Head of caudate nucleus (tissue), 42 donors: ENCODE measurements around the gene FAM98C.
"Not testable (repeated sequence)": the region's sequence is repeated elsewhere in the genome, so short reads cannot be mapped to it uniquely, and the experiment has no call there.

Source experiments
- DNase-seq, 42 donors: peaks; one replicate each; pipeline versions ENCODE4 v3.0.0 to v3.0.0-alpha.2; 2020 to 2021; ENCODE audit warnings: mixed read lengths in 7 of 42
- intact Hi-C: fragments of 100-400 bp; cut with DNase I; formaldehyde crosslinking; loops from one replicate; pipeline ENCODE4 v1.15.0; 2022

FAM98C gene

GRCh38 chr19:38391911-38392464 lies 10.9 kb upstream of the FAM98C start:
- no peak for DNase-seq
- intact Hi-C loops = no loop called here

GRCh38 chr19:38392707-38393308 lies 10.1 kb upstream of the FAM98C start:
- intact Hi-C loops = no loop called here

GRCh38 chr19:38394488-38394887 lies 8.4 kb upstream of the FAM98C start:
- DNase-seq = no peak
- intact Hi-C loops = no loop called here

More at GRCh38 chr19:38392707-38393308, 10.1 kb upstream of the FAM98C start:
- no peak for DNase-seq

- DNase-seq = no peak
- intact Hi-C loops = no loop called here
Observed at GRCh38 chr19:38395381-38396114, 7.3 kb upstream of the FAM98C start.

GRCh38 chr19:38399081-38399480 lies 3.8 kb upstream of the FAM98C start:
- intact Hi-C loops = no loop called here
- no peak for DNase-seq

- DNase-seq = no peak
- intact Hi-C loops = no loop called here
Observed at GRCh38 chr19:38399537-38399936, 3.4 kb upstream of the FAM98C start.

- intact Hi-C loops = loop anchor here (5.0 kb wide), 1 partner anchor 217 kb away; the partner anchor contains the start of genes EIF3K and MAP4K1
- no peak for DNase-seq
Observed at GRCh38 chr19:38400361-38400760, 2.5 kb upstream of the FAM98C start.

- DNase-seq = no peak
- intact Hi-C loops = loop anchor here (5.0 kb wide), 1 partner anchor 216 kb away; the partner anchor contains the start of genes EIF3K and MAP4K1
Observed at GRCh38 chr19:38401148-38401547, 1.7 kb upstream of the FAM98C start.

- intact Hi-C loops = loop anchor here (5.0 kb wide), 1 partner anchor 215 kb away; the partner anchor contains the start of genes EIF3K and MAP4K1
- no peak for DNase-seq
Observed at GRCh38 chr19:38402623-38402966, 298 bp upstream of the FAM98C start.

- no peak for DNase-seq
- intact Hi-C loops = loop anchor here (5.0 kb wide), 1 partner anchor 212 kb away; the partner anchor contains the start of genes EIF3K and MAP4K1
Observed at GRCh38 chr19:38404858-38405257, 2.0 kb downstream of the FAM98C start.

GRCh38 chr19:38405276-38405675 lies 2.4 kb downstream of the FAM98C start:
- intact Hi-C loops = no loop called here
- DNase-seq = no peak

GRCh38 chr19:38409631-38410133 lies 6.8 kb downstream of the FAM98C start:
- no peak for DNase-seq

GRCh38 chr19:38410407-38410806 lies 7.5 kb downstream of the FAM98C start:
- DNase-seq, intact Hi-C loops: not testable (repeated sequence)

More at GRCh38 chr19:38409631-38410133, 6.8 kb downstream of the FAM98C start:
- intact Hi-C loops = no loop called here

- intact Hi-C loops = no loop called here
Observed at GRCh38 chr19:38411041-38411712, 8.3 kb downstream of the FAM98C start.

GRCh38 chr19:38411898-38412297 lies 9.0 kb downstream of the FAM98C start:
- DNase-seq, intact Hi-C loops: not testable (repeated sequence)

More at GRCh38 chr19:38411041-38411712, 8.3 kb downstream of the FAM98C start:
- DNase-seq = no peak

- DNase-seq = no peak
- intact Hi-C loops = no loop called here
Observed at GRCh38 chr19:38412491-38412890, 9.6 kb downstream of the FAM98C start.

- intact Hi-C loops = no loop called here
- no peak for DNase-seq
Observed at GRCh38 chr19:38412961-38413360, 10.1 kb downstream of the FAM98C start.

- DNase-seq = no peak
- intact Hi-C loops = no loop called here
Observed at GRCh38 chr19:38413416-38413815, 10.5 kb downstream of the FAM98C start.

GRCh38 chr19:38417146-38417543 lies 14.3 kb downstream of the FAM98C start:
- intact Hi-C loops = no loop called here
- no peak for DNase-seq
